ENCODE data around the gene KLB.

GRCh38 chr4:39470402-39470801 lies 63.7 kb downstream of the KLB start:
- TF ChIP-seq GATA3 (IDR thresholded peaks at IDR 0.05; ENCODE audit: low read depth, low read length) (no peak), GATA2 (IDR thresholded peaks at IDR 0.05; ENCODE audit: low read depth, low read length) (no peak)
